SK-N-SH treated with all-trans-retinoic acid at 6 μM for 48 hours (cell line): Measurements from ENCODE around the gene LENG1.

Source experiments
- ATAC-seq: fragments of 200-7000 bp; cut with Tn5 transposase; 3 replicates; pipeline ENCODE4 v1.9.1; 2020; ENCODE audit warnings: mild to moderate bottlenecking, moderate library complexity
- ARNTL ChIP-seq: fragments of 450-650 bp; formaldehyde crosslinking; IDR thresholded peaks from 2 replicates; pipeline ENCODE4 v1.5.0; 2020; ENCODE audit warnings: low read depth, mild to moderate bottlenecking, moderate library complexity, borderline replicate concordance
- BACH2 ChIP-seq: fragments of 250-450 bp; sonication (Bioruptor Pico); IDR thresholded peaks from 2 replicates; pipeline ENCODE4 v1.9.0; 2021; ENCODE audit warnings: mild to moderate bottlenecking, borderline replicate concordance
- CSDC2 ChIP-seq: fragments of 250-450 bp; sonication (Bioruptor Pico); IDR thresholded peaks from 2 replicates; pipeline ENCODE4 v1.5.0; 2020; ENCODE audit warnings: mild to moderate bottlenecking, moderate library complexity
- ESRRG ChIP-seq: fragments of 250-450 bp; sonication (Bioruptor Pico); IDR thresholded peaks from 2 replicates; pipeline ENCODE4 v1.6.1; 2021; ENCODE audit warnings: mild to moderate bottlenecking
- GLIS3 ChIP-seq: fragments of 250-450 bp; sonication (Bioruptor Pico); IDR thresholded peaks from 2 replicates; pipeline ENCODE4 v1.5.0; 2020; ENCODE audit warnings: mild to moderate bottlenecking, moderate library complexity
- ISL1 ChIP-seq: fragments of 250-450 bp; sonication (Bioruptor Pico); IDR thresholded peaks from 2 replicates; pipeline ENCODE4 v2.1.2; 2022; ENCODE audit warnings: mild to moderate bottlenecking, moderate library complexity
- OSR1 ChIP-seq: fragments of 250-450 bp; sonication (Bioruptor Pico); IDR thresholded peaks from 2 replicates; pipeline ENCODE4 v1.8.0; 2022; ENCODE audit warnings: moderate library complexity, mild to moderate bottlenecking, inconsistent platforms
- PPARA ChIP-seq: fragments of 250-450 bp; sonication (Bioruptor Pico); IDR thresholded peaks from 2 replicates; pipeline ENCODE4 v1.5.0; 2020; ENCODE audit warnings: mild to moderate bottlenecking, borderline replicate concordance
- RARB ChIP-seq: fragments of 250-450 bp; sonication (Bioruptor Pico); IDR thresholded peaks from 2 replicates; pipeline ENCODE4 v1.8.0; 2021; ENCODE audit warnings: mild to moderate bottlenecking, moderate library complexity
- SNAI2 ChIP-seq: fragments of 250-450 bp; sonication (Bioruptor Pico); IDR thresholded peaks from 2 replicates; pipeline ENCODE4 v1.5.0; 2020; ENCODE audit warnings: mild to moderate bottlenecking, moderate library complexity
- TCF4 ChIP-seq: fragments of 250-450 bp; sonication (Bioruptor Pico); IDR thresholded peaks from 2 replicates; pipeline ENCODE4 v1.8.0; 2021; ENCODE audit warnings: mild to moderate bottlenecking, moderate library complexity, borderline replicate concordance
- TOX ChIP-seq: fragments of 250-450 bp; sonication (Bioruptor Pico); IDR thresholded peaks from 2 replicates; pipeline ENCODE4 v1.8.0; 2021; ENCODE audit warnings: mild to moderate bottlenecking, moderate library complexity, borderline replicate concordance
- ZC3H10 ChIP-seq: fragments of 250-450 bp; sonication (Bioruptor Pico); IDR thresholded peaks from 2 replicates; pipeline ENCODE4 v1.5.1; 2021; ENCODE audit warnings: mild to moderate bottlenecking, moderate library complexity
- ZFP3 ChIP-seq: fragments of 250-450 bp; sonication (Bioruptor Pico); IDR thresholded peaks from 2 replicates; pipeline ENCODE4 v1.5.0; 2020; ENCODE audit warnings: mild to moderate bottlenecking, moderate library complexity
- ZFP30 ChIP-seq: fragments of 450-650 bp; formaldehyde crosslinking; IDR thresholded peaks from 2 replicates; pipeline ENCODE4 v1.5.0; 2022; ENCODE audit warnings: mild to moderate bottlenecking, moderate library complexity
- ZNF70 ChIP-seq: fragments of 450-650 bp; formaldehyde crosslinking; IDR thresholded peaks from 2 replicates; pipeline ENCODE4 v1.5.0; 2020; ENCODE audit warnings: mild to moderate bottlenecking, moderate library complexity
- ZNF8 ChIP-seq: fragments of 450-650 bp; formaldehyde crosslinking; IDR thresholded peaks from 2 replicates; pipeline ENCODE4 v1.5.0; 2020; ENCODE audit warnings: mild to moderate bottlenecking, moderate library complexity
- TF ChIP-seq, protein P1 (sequence below): fragments of 250-450 bp; sonication (Bioruptor Pico); IDR thresholded peaks from 2 replicates; pipeline ENCODE4 v1.8.0; 2020; ENCODE audit warnings: mild to moderate bottlenecking, moderate library complexity, borderline replicate concordance
- TF ChIP-seq, protein P2 (sequence below): fragments of 250-450 bp; sonication (Bioruptor Pico); IDR thresholded peaks from 2 replicates; pipeline ENCODE4 v1.5.1; 2021; ENCODE audit warnings: mild to moderate bottlenecking, moderate library complexity
- TF ChIP-seq, protein P3 (sequence below): fragments of 250-450 bp; sonication (Bioruptor Pico); IDR thresholded peaks from 2 replicates; pipeline ENCODE4 v1.5.1; 2020; ENCODE audit warnings: low read depth, mild to moderate bottlenecking, moderate library complexity
- TF ChIP-seq, protein P4 (sequence below): fragments of 250-450 bp; sonication (Bioruptor Pico); IDR thresholded peaks from 2 replicates; pipeline ENCODE4 v1.5.0; 2020; ENCODE audit warnings: mild to moderate bottlenecking, moderate library complexity
- TF ChIP-seq, protein P5 (sequence below): fragments of 250-450 bp; sonication (Bioruptor Pico); IDR thresholded peaks from 2 replicates; pipeline ENCODE4 v1.8.0; 2021; ENCODE audit warnings: low read depth, mild to moderate bottlenecking, moderate library complexity, borderline replicate concordance

Gene LENG1

DNA sequence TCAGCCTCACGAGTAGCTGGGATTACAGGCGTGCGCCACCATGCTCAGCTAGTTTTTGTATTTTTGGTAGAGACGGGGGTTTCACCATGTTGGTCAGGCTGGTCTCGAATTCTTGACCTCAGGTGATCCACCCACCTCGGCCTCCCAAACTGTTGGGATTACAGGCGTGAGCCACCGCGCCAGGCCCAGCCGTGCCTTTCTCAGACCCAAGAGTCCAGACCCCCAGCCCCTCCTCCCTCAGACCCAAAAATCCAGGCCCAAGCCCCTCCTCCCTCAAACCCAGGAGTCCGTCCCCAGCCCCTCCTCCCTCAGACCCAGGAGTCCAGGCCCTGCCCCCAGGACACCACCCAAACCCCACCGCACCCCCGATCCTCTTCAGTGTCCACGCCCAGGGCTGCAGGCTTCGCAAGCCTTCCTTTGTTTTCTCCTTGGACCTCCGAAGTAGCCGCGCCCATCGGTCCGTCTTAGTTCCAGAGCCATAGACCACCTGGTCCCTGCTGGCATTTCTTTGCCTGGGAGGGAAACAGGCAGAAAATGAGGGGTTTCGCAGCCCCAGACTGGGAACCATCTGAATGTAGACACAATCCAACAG lies 9.7 kb upstream of the LENG1 start:
- TF ChIP-seq, protein P1, sequence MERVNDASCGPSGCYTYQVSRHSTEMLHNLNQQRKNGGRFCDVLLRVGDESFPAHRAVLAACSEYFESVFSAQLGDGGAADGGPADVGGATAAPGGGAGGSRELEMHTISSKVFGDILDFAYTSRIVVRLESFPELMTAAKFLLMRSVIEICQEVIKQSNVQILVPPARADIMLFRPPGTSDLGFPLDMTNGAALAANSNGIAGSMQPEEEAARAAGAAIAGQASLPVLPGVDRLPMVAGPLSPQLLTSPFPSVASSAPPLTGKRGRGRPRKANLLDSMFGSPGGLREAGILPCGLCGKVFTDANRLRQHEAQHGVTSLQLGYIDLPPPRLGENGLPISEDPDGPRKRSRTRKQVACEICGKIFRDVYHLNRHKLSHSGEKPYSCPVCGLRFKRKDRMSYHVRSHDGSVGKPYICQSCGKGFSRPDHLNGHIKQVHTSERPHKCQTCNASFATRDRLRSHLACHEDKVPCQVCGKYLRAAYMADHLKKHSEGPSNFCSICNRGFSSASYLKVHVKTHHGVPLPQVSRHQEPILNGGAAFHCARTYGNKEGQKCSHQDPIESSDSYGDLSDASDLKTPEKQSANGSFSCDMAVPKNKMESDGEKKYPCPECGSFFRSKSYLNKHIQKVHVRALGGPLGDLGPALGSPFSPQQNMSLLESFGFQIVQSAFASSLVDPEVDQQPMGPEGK (CRISPR knock-in tag): no peak
- TF ChIP-seq TCF4: no peak
- no peak for TF ChIP-seq ZNF8 (CRISPR knock-in tag)
- TF ChIP-seq ZFP3 (CRISPR knock-in tag): no peak
- TF ChIP-seq RARB (CRISPR knock-in tag): no peak
- TF ChIP-seq ISL1 (CRISPR knock-in tag): no peak
- TF ChIP-seq CSDC2 (CRISPR knock-in tag): no peak
- no peak for TF ChIP-seq TOX (CRISPR knock-in tag)
- TF ChIP-seq ZC3H10: no peak
- TF ChIP-seq ZNF70 (CRISPR knock-in tag): no peak
- no peak for TF ChIP-seq SNAI2
- no peak for ATAC-seq

DNA sequence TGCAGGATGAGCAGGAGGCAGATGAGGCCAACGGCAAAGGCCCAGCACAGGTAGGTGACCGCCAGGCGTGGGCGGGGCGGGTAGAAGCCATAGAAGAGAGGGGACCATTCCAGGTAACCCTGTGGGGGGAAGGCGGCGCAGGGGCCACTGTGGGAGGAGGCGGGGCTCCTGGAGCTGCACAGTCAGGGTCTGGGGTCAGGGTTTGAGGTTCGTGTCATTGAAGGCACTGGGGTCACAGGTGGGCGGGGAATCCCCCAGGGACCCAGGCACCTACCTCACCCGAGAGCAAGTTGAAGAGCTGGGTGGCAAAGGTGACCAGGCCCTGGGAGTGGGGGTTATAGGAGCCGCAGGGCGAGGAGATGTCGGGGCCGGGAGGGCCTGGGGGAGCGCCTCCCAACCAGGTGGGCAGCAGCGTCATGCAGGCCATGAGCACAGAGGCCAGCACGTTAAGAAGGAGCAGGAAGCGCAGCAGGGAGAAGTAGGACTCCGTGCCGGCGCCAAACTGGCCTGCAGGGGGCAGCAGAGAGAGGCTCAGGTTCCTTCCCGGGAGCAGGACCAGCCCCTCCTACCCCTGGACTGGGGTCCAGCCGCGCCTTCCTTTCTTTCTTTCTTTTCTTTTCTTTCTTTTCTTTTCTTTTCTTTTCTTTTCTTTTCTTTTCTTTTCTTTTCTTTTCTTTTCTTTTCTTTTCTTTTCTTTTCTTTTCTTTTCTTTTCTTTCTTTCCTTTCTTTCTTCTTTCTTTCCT lies 8.8 kb upstream of the LENG1 start:
- no peak for TF ChIP-seq ZFP3 (CRISPR knock-in tag)
- TF ChIP-seq GLIS3 (CRISPR knock-in tag): peak; percentile 41; the same call in 1 of the 2 replicates
- peak; percentile 93 for ATAC-seq

DNA sequence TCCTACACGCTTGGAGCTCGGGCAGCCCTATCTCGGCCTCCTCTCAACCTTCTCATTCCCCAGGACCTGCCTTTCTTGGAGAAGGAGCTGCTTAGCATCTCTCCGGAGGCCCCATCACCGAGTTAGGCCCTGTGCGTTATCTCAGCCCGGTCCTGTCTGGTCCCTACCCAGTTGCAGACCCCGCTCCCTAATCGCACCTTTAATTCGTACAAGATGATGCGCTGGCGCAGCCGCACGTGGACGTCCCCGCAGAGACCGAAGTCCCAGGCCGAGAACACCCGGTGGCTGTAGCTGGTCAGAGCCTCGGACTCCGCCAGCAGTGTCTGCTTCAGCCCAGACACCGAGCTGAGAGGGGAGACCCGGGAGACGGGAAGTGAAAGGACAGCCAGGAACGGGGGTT lies 5.7 kb upstream of the LENG1 start:
- TF ChIP-seq, protein P2, sequence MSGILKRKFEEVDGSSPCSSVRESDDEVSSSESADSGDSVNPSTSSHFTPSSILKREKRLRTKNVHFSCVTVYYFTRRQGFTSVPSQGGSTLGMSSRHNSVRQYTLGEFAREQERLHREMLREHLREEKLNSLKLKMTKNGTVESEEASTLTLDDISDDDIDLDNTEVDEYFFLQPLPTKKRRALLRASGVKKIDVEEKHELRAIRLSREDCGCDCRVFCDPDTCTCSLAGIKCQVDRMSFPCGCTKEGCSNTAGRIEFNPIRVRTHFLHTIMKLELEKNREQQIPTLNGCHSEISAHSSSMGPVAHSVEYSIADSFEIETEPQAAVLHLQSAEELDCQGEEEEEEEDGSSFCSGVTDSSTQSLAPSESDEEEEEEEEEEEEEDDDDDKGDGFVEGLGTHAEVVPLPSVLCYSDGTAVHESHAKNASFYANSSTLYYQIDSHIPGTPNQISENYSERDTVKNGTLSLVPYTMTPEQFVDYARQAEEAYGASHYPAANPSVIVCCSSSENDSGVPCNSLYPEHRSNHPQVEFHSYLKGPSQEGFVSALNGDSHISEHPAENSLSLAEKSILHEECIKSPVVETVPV (CRISPR knock-in tag): no peak
- no peak for TF ChIP-seq ZC3H10
- TF ChIP-seq ZFP3 (CRISPR knock-in tag): no peak
- no peak for TF ChIP-seq ARNTL (CRISPR knock-in tag)
- TF ChIP-seq, protein P1 (CRISPR knock-in tag): no peak
- TF ChIP-seq ZNF8 (CRISPR knock-in tag): no peak
- no peak for TF ChIP-seq TCF4
- no peak for TF ChIP-seq GLIS3 (CRISPR knock-in tag)
- no peak for TF ChIP-seq TOX (CRISPR knock-in tag)
- TF ChIP-seq SNAI2: no peak
- no peak for TF ChIP-seq BACH2 (CRISPR knock-in tag)
- TF ChIP-seq OSR1 (CRISPR knock-in tag): no peak
- TF ChIP-seq ZNF70 (CRISPR knock-in tag): no peak
- TF ChIP-seq, protein P3, sequence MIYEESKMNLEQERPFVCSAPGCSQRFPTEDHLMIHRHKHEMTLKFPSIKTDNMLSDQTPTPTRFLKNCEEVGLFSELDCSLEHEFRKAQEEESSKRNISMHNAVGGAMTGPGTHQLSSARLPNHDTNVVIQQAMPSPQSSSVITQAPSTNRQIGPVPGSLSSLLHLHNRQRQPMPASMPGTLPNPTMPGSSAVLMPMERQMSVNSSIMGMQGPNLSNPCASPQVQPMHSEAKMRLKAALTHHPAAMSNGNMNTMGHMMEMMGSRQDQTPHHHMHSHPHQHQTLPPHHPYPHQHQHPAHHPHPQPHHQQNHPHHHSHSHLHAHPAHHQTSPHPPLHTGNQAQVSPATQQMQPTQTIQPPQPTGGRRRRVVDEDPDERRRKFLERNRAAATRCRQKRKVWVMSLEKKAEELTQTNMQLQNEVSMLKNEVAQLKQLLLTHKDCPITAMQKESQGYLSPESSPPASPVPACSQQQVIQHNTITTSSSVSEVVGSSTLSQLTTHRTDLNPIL: no peak
- no peak for TF ChIP-seq PPARA (CRISPR knock-in tag)
- no peak for TF ChIP-seq ZFP30
- no peak for TF ChIP-seq ESRRG
- TF ChIP-seq, protein P4, sequence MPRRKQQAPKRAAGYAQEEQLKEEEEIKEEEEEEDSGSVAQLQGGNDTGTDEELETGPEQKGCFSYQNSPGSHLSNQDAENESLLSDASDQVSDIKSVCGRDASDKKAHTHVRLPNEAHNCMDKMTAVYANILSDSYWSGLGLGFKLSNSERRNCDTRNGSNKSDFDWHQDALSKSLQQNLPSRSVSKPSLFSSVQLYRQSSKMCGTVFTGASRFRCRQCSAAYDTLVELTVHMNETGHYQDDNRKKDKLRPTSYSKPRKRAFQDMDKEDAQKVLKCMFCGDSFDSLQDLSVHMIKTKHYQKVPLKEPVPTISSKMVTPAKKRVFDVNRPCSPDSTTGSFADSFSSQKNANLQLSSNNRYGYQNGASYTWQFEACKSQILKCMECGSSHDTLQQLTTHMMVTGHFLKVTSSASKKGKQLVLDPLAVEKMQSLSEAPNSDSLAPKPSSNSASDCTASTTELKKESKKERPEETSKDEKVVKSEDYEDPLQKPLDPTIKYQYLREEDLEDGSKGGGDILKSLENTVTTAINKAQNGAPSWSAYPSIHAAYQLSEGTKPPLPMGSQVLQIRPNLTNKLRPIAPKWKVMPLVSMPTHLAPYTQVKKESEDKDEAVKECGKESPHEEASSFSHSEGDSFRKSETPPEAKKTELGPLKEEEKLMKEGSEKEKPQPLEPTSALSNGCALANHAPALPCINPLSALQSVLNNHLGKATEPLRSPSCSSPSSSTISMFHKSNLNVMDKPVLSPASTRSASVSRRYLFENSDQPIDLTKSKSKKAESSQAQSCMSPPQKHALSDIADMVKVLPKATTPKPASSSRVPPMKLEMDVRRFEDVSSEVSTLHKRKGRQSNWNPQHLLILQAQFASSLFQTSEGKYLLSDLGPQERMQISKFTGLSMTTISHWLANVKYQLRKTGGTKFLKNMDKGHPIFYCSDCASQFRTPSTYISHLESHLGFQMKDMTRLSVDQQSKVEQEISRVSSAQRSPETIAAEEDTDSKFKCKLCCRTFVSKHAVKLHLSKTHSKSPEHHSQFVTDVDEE: no peak
- TF ChIP-seq, protein P5, sequence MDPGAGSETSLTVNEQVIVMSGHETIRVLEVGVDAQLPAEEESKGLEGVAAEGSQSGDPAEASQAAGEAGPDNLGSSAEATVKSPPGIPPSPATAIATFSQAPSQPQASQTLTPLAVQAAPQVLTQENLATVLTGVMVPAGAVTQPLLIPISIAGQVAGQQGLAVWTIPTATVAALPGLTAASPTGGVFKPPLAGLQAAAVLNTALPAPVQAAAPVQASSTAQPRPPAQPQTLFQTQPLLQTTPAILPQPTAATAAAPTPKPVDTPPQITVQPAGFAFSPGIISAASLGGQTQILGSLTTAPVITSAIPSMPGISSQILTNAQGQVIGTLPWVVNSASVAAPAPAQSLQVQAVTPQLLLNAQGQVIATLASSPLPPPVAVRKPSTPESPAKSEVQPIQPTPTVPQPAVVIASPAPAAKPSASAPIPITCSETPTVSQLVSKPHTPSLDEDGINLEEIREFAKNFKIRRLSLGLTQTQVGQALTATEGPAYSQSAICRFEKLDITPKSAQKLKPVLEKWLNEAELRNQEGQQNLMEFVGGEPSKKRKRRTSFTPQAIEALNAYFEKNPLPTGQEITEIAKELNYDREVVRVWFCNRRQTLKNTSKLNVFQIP (CRISPR knock-in tag): no peak
- no peak for TF ChIP-seq CSDC2 (CRISPR knock-in tag)
- no peak for ATAC-seq
